ENCODE data around the gene TCEAL9.

GRCh38 chrX:103404231-103405008 is 48.1 kb downstream of the TCEAL9 start:
- TF ChIP-seq CTCF (IDR thresholded peaks at IDR 0.05) (no peak), POLR2A (IDR thresholded peaks at IDR 0.05) (no peak)

Measured in stomach (tissue), 4 donors.